Measurements from ENCODE around the gene FARP2.

FARP2 gene

DNA sequence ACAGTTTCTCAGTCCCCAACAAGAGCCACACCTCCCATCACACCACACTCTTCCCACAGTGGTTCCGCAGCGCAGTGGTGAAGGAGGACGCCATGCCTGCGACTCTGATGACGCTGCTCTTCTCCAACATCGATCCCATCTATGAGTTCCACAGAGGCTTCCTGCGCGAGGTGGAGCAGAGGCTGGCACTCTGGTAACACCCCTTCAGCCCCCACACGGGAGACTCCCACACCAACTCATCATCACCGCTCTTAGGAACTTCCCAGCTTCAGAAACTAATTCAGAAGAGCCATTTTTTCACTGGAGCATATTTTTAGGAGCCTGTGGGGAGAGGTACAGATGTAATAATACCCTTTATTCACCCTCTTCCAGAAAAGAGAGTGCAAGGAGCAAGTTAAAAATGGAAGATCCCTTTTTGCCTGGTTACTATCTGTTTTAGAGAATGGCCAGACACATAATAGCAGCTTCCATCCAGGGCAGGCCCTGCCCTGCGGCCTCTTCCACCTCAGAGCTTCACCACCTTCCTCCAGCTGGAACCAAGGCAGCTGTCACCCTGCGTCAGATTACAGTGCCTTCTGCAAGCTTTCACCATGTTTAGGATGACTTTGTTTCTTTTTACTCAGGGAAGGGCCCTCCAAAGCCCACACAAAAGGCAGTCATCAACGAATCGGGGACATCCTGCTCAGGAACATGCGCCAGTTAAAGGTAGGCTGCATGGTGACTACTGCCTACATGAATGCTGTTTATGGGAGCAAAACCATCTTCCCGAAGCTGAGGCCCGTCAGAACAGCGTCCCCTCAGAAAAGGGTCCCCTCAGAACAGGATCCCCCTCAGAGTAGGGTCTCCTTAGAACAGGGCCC, 107.4 kb downstream of the FARP2 start:
- TF ChIP-seq CTCF (IDR thresholded peaks at IDR 0.05; ENCODE audit: extremely low read depth, insufficient read depth, missing control alignments), result no peak
- in situ Hi-C loops (cut with MboI; ENCODE audit: low pct_unique_long_range_greater_than_20kb, low sequenced_read_pairs, unreplicated experiment), result no loop called here
- no peak for DNase-seq (ENCODE audit: low spot score)

- in situ Hi-C loops (cut with MboI; ENCODE audit: low pct_unique_long_range_greater_than_20kb, low sequenced_read_pairs, unreplicated experiment), result no loop called here
- TF ChIP-seq CTCF (IDR thresholded peaks at IDR 0.05; ENCODE audit: extremely low read depth, insufficient read depth, missing control alignments), result no peak
- no peak for DNase-seq (ENCODE audit: low spot score)
Measured at GRCh38 chr2:241465543-241465942, 109.5 kb downstream of the FARP2 start.

GRCh38 chr2:241466230-241466629, 110.1 kb downstream of the FARP2 start:
- no peak for TF ChIP-seq CTCF (IDR thresholded peaks at IDR 0.05; ENCODE audit: extremely low read depth, insufficient read depth, missing control alignments)
- DNase-seq (ENCODE audit: low spot score), result no peak
- in situ Hi-C loops (cut with MboI; ENCODE audit: low pct_unique_long_range_greater_than_20kb, low sequenced_read_pairs, unreplicated experiment), result no loop called here

- no peak for DNase-seq (ENCODE audit: low spot score)
- no peak for TF ChIP-seq CTCF (IDR thresholded peaks at IDR 0.05; ENCODE audit: extremely low read depth, insufficient read depth, missing control alignments)
- in situ Hi-C loops (cut with MboI; ENCODE audit: low pct_unique_long_range_greater_than_20kb, low sequenced_read_pairs, unreplicated experiment), result no loop called here
Measured at GRCh38 chr2:241467777-241468475, 111.8 kb downstream of the FARP2 start.

DNA sequence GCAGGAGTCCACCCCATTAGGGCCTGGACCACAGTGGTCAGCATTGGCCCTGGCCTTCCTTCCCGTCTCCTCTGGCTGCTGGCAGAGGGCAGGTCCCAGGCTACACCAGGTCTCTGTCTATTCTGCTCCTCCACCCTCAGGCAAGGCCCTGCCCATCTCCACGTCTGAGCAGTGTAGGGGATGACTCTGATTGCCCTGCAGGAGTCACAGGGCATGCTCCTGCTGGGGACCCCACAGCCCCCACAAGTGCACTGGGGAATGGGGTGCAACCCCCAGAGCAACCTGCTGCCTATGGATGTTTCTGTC, 112.3 kb downstream of the FARP2 start:
- no peak for TF ChIP-seq CTCF (IDR thresholded peaks at IDR 0.05; ENCODE audit: extremely low read depth, insufficient read depth, missing control alignments)
- no peak for DNase-seq (ENCODE audit: low spot score)
- in situ Hi-C loops (cut with MboI; ENCODE audit: low pct_unique_long_range_greater_than_20kb, low sequenced_read_pairs, unreplicated experiment), result no loop called here

GRCh38 chr2:241469746-241470145, 113.7 kb downstream of the FARP2 start:
- no peak for TF ChIP-seq CTCF (IDR thresholded peaks at IDR 0.05; ENCODE audit: extremely low read depth, insufficient read depth, missing control alignments)
- in situ Hi-C loops (cut with MboI; ENCODE audit: low pct_unique_long_range_greater_than_20kb, low sequenced_read_pairs, unreplicated experiment), result no loop called here
- DNase-seq (ENCODE audit: low spot score), result no peak
